ENCODE results near the gene CASP10. TPM values are rescaled to one million over a fixed set of nuclear protein-coding genes. Genes with fewer than 3 reads are reported as not detected.

The CASP10 gene
- polyA plus RNA-seq, 1 of the 3 experiments (the other 2 are of a cell fraction): 0.12 TPM

DNA sequence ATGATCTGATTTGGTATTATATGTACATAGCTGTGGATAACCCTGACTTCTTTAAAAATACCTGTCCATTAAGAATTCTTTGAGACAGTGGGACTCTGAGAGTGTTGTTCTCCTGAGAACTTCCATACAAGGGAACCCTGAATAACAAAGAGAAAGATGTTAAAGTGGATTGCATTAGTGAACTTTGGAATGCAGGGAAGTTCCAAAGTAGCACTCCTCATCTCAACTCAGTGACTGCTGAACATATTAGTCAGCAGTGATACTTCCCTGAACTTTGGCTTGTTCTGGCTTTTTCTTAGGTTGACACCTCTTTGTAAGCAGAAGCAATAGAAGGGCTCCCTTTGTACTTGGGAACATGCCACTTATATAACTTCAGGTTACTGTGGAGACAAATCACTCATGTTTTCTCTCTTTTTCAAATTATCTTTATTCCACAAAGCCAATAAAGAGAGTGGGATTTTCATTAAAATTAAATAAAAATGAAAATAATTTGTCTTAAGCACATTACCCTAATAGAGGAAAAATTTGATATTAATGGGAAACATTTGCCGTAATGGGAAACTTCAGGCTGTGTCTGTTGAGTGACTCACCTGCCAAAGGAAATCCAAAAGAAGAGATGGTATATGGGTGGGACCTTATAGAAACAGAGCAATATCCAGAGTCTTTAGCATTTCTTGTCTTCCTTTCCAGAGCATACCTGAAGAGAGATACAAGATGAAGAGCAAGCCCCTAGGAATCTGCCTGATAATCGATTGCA lies 33.7 kb upstream of the CASP10 start:
- H3K4me2 ChIP-seq: peak overlapping the region; percentile 81
- peak overlapping the region; percentile 88 for H3K9ac ChIP-seq
- H3K4me1 ChIP-seq (ENCODE audit: control insufficient read depth in 1 of 2, insufficient read depth in 2 of 2, low read depth in 1 of 2, low read length in 1 of 2): peaks cover 6 to 41% of the 10 kb centered on the region in 2 experiments
- H2AFZ ChIP-seq (ENCODE audit: low read depth): no peak overlapping the region
- CTCF ChIA-PET: interaction anchor here (0.8 to 2.6 kb wide), 2 partner anchors 9 to 80 kb away, joined by 3 to 23 read pairs; no protein-coding TSS in a partner anchor
- POLR2A ChIA-PET: no interaction called here
- 35% methylated on average over 2 of the region's 2 CpGs for WGBS (ENCODE audit: low lambda C conversion rate)
- TF ChIP-seq MEF2A (IDR thresholded peaks at IDR 0.05; ENCODE audit: borderline replicate concordance, low read depth) (no peak), RAD21 (IDR thresholded peaks at IDR 0.05; ENCODE audit: low read length) (no peak), NFIC (IDR thresholded peaks at IDR 0.05; ENCODE audit: borderline replicate concordance) (peak; percentile 36; the same call in 1 of the 2 replicates), CHD2 (IDR thresholded peaks at IDR 0.05; ENCODE audit: low read length, partially characterized antibody) (no peak), ELF1 (IDR thresholded peaks at IDR 0.05) (no peak), SMC3 (IDR thresholded peaks at IDR 0.05; ENCODE audit: low read depth, low read length) (no peak), PBX3 (IDR thresholded peaks at IDR 0.05) (peak; percentile 53; the same call in 1 of the 2 replicates), JUND (IDR thresholded peaks at IDR 0.05) (peak; percentile 61), TCF12 (IDR thresholded peaks at IDR 0.05) (peak; percentile 76), FOXM1 (IDR thresholded peaks at IDR 0.05; ENCODE audit: low read depth) (peak; percentile 16; the same call in 1 of the 2 replicates), FOSL2 (IDR thresholded peaks at IDR 0.05; ENCODE audit: borderline replicate concordance, low read depth) (peak; percentile 61; the same call in 1 of the 2 replicates), TEAD4 (IDR thresholded peaks at IDR 0.05; ENCODE audit: borderline replicate concordance, insufficient read depth) (peak; percentile 47; the same call in 1 of the 2 replicates), POLR2AphosphoS5 (IDR thresholded peaks at IDR 0.05; ENCODE audit: low read depth, low read length) (no peak; the same call in 1 of the 2 replicates), GATA2 (CRISPR knock-in tag; IDR thresholded peaks at IDR 0.05) (no peak), CTCF (IDR thresholded peaks at IDR 0.05) (no peak), MAX (IDR thresholded peaks at IDR 0.05; ENCODE audit: low read depth) (peak; percentile 73), RFX5 (IDR thresholded peaks at IDR 0.05; ENCODE audit: low read length) (no peak), NRF1 (IDR thresholded peaks at IDR 0.05; ENCODE audit: low read depth, low read length) (no peak), RXRA (IDR thresholded peaks at IDR 0.05; ENCODE audit: borderline replicate concordance, low read depth) (peak; percentile 87), EP300 (IDR thresholded peaks at IDR 0.05; ENCODE audit: borderline replicate concordance in 1 of 2, low read depth in 1 of 2, low read length in 1 of 2) (peak in 1 of 2 experiments; percentile 57; a peak in 1 of 4 replicates), MXI1 (IDR thresholded peaks at IDR 0.05; ENCODE audit: low read depth, low read length) (no peak), SIN3A (IDR thresholded peaks at IDR 0.05; ENCODE audit: borderline replicate concordance, low read depth, low read length) (0 out of 2 replicates have a peak, but pooled peaks have one; percentile 27)
- TF ChIP-seq, protein P1, sequence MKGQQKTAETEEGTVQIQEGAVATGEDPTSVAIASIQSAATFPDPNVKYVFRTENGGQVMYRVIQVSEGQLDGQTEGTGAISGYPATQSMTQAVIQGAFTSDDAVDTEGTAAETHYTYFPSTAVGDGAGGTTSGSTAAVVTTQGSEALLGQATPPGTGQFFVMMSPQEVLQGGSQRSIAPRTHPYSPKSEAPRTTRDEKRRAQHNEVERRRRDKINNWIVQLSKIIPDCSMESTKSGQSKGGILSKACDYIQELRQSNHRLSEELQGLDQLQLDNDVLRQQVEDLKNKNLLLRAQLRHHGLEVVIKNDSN (IDR thresholded peaks at IDR 0.05; ENCODE audit: borderline replicate concordance, low read depth): no peak
- TF ChIP-seq, protein P2, sequence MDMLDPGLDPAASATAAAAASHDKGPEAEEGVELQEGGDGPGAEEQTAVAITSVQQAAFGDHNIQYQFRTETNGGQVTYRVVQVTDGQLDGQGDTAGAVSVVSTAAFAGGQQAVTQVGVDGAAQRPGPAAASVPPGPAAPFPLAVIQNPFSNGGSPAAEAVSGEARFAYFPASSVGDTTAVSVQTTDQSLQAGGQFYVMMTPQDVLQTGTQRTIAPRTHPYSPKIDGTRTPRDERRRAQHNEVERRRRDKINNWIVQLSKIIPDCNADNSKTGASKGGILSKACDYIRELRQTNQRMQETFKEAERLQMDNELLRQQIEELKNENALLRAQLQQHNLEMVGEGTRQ (IDR thresholded peaks at IDR 0.05; ENCODE audit: borderline replicate concordance, low read depth, low read length): no peak
- TF ChIP-seq, protein P3, sequence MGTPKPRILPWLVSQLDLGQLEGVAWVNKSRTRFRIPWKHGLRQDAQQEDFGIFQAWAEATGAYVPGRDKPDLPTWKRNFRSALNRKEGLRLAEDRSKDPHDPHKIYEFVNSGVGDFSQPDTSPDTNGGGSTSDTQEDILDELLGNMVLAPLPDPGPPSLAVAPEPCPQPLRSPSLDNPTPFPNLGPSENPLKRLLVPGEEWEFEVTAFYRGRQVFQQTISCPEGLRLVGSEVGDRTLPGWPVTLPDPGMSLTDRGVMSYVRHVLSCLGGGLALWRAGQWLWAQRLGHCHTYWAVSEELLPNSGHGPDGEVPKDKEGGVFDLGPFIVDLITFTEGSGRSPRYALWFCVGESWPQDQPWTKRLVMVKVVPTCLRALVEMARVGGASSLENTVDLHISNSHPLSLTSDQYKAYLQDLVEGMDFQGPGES (IDR thresholded peaks at IDR 0.05; ENCODE audit: low read depth, low read length): no peak
- no peak overlapping the region for H3K4me3 ChIP-seq (ENCODE audit: low read depth in 2 of 2, low read length in 1 of 2)
- no peaks in the 10 kb centered on the region for H3K9me3 ChIP-seq
- peak overlapping the region; percentile 81 to 100; a peak in 3 of 4 replicates for H3K27ac ChIP-seq (ENCODE audit: low read depth in 2 of 2, low read length in 1 of 2)
- H3K36me3 ChIP-seq (replicated peaks in 1 of 2; ENCODE audit: control insufficient read depth in 1 of 2, insufficient read depth in 2 of 2, low read length in 1 of 2): peaks cover 0 to 47% of the 10 kb centered on the region in 2 experiments
- H3F3A ChIP-seq (replicated peaks; ENCODE audit: insufficient read depth): peaks cover 48% of the 10 kb centered on the region
- no peaks in the 10 kb centered on the region for H4K20me1 ChIP-seq (ENCODE audit: insufficient read depth)
- H3K27me3 ChIP-seq (ENCODE audit: insufficient read depth): no peaks in the 10 kb centered on the region
- no peak for DNase-seq
- no peaks in the 10 kb centered on the region for H3K9me2 ChIP-seq
- H3K79me2 ChIP-seq (ENCODE audit: insufficient read depth): peaks cover 36% of the 10 kb centered on the region; the same call in 1 of the 2 replicates

Data from SK-N-SH (cell line).